GM19468 (cell line): Measurements from ENCODE around the gene IARS2.

ENCODE experiments used
- ATAC-seq: cut with Tn5 transposase; IDR thresholded peaks from one replicate; pipeline ENCODE4 v1.9.1; 2021; ENCODE audit warnings: mild to moderate bottlenecking, moderate library complexity, moderate number of reproducible peaks; ENCODE audit not compliant: unreplicated experiment; ENCODE audit errors: extremely low read depth

The IARS2 gene

DNA sequence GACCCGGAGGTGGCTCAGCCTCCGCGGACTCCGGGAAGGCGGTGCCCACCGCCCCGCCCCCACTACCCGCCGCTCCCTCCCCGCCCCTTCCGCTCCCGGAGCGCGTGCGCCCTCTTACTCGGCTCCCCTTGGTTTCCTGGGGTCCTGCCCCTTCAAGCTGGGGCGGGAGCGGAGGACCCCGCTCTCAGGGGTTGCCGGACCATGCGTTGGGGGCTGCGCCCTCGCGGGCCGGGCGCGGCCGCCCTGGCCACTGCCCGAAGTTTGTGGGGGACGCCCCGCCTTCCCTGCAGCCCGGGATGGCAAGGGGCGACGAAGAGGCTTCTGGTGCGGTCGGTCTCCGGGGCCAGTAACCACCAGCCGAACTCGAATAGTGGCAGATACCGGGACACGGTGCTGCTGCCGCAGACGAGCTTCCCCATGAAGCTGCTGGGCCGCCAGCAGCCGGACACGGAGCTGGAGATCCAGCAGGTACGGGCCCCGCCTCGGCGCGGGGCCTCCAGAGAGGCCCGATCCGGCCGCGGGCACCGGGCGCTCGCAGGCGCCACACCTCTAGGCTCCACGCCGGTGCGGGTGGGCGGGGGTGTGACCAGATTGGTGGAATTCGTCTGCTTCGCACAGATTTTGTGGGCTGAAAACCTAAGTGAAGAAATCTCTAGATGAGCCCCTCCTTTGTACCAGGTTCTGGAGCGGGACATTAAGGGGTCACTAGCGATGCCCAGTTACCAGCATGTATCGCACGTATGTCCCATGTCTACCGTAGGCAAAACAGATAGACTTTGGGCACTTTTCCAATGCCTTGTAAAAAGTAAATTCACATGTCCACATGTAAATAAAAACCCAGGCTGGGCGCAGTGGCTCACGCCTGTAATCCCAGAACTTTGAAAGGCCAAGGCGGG lies at the start of gene IARS2:
Gene IARS2 (plus strand): TSS at position 117 of the 896 bp plus-strand sequence. CDS start 85 bp downstream, at position 202.
- peak; percentile 40 for ATAC-seq

DNA sequence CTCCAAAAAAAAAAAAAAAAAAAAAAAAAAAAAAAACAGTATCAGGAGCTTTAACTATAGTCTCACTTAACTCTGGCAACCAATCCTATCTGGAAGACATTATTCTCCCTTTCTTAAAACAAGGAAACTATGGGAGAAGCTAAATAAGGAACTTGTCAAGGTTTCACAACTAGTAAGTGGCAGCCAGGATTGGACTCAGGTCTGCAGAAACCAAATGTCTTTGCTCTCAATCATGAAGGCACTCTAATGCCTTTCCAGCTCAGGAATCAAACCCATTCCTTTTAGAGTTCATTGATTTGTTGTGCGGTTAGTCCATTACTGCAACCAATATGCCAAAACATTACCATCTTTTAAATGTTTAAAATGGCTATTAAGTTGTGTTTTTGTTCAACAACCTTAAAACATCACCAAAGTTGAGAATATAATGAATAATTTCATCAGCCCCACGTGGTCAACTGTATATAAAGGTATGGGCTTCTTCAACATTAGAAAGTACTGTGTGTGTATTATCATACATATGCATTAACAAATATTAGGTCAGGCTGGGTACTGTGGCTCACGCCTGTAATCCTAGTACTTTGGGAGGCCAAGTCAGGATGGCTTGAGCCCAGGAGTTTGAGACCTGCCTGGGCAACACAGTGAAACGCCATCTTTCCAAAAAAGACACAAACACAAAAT lies 49.1 kb upstream of the IARS2 start:
- ATAC-seq, result no peak

DNA sequence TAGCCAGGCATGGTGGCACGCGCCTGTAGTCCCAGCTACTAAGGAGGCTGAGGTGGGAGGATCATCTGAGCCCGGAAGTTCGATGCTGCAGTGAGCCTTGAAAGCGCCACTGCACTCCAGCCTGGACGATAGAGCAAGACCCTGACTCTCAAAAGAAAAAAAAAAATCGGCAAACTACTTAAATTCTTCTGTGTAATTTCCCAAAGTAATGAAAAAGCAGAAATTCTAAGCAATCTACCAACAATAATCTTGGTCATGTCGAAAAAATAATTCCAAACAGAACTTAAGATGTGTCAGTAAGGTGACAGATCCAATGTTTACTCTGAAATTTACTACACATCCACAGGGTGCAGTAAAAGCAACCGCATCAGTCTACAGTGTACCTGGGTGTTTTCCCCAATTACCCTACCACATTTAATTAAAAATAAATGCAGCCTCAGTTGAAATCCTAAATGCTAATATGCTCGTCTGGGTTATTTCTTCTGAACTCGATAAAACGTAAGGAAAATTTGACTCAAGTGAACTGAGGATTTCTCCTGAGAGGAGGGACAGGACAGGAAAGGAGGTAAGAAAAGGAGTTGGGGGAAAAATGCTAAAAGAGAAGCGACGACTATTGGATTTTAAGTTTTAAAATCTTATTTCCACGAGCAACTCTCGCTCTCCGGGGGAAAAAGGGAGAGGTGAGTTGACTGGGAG lies 48.4 kb upstream of the IARS2 start:
- no peak for ATAC-seq

DNA sequence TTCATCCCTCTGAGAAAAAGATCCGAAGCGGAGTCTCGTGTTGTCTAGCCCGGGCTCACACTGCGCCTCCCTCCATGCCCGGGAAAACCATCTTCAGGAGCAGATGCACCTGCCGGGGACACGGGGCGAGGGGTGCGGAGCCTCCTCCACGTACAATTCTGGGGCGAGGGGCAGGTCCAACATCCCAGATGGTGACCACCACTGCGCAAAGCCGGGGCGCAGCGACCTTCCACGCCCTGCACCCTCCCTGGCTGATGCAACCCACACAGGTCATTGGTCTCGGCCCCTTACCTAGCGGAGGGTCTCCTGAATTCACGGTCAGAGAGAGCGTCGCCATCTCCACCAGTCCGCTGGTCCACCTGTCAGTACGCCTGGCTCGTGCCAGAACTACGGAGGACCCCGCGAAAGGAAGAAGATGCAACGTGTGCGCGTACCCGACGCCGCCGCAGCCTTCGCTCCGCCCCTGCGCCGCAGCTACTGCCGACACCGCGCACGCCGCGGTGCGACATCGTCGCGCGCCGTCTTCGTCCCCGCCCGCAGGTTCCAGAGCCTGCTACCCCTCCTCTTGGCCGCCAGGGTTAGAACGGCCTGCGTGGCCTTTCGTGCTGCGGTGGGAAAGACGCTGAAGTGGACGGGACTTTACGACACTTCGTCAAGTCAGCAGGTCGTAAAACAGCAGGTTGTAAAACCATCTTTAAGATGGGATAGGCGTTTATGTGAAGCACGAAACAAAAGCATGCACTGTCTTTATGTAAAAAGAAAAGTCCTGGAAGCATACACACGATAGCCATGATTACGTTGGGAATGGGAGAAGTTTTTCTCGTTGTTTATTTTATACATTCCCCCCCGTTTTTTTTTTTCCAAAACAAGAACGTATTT lies 47.6 kb upstream of the IARS2 start, which contains the start of gene EPRS1:
Gene EPRS1 (minus strand): TSS at position 454 of the 879 bp plus-strand sequence. CDS start 117 bp downstream, at position 337.
- ATAC-seq, result peak; percentile 99

DNA sequence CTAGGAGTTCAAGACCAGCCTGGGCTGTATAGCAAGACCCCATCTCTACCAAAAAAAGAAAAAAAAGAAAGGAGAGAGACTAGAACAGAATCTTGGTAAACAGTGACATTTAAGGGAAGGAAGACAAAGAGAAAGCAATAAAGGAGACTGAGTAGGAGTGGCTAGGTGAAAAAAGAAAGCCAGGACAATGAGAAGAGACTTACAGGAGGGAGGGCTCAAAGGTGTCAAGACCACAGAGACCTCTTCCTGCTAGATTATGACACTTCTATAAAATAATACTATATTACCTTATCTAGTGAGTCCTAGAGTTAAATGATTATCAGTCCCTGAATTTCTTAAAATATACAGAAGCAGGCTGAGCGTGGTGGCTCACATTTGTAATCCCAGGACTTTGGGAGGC lies 37.6 kb upstream of the IARS2 start:
- no peak for ATAC-seq

DNA sequence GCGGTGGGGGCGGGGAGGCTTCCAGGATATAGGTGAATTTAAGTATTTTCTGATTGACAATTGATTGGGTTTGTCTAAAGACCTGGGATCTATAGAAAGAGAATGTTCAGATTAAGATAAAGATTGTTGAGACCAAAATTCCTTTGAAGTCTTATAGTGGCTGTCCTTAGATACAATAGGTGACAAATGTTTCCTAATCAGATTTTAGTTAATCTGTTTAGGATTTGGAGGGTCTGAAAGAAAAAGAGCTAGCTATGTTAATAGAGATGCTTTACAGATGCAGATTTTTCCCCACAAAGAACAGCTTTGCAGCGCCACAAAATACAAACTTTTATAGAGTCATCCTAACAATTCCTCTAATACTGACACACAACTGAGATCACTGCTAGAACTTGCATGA lies 33.1 kb upstream of the IARS2 start:
- no peak for ATAC-seq

DNA sequence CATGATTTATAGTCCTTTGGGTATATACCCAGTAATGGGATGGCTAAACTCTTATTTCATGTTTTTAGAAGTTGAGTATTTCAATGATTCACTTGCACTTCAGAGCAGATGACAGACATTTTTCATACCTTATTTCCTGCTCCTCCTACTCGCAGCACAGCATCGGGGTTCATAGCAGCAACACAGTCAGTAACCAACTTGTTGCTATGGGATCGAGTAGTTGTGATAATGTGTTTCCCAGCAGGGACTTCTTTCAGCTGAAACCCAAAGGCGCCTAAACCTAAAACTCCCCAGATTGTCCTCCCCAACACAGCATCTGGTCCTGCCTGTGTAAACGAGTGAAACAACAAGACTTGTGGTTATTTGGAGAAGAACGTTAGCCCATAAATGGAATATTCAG lies 31.3 kb upstream of the IARS2 start:
- no peak for ATAC-seq

DNA sequence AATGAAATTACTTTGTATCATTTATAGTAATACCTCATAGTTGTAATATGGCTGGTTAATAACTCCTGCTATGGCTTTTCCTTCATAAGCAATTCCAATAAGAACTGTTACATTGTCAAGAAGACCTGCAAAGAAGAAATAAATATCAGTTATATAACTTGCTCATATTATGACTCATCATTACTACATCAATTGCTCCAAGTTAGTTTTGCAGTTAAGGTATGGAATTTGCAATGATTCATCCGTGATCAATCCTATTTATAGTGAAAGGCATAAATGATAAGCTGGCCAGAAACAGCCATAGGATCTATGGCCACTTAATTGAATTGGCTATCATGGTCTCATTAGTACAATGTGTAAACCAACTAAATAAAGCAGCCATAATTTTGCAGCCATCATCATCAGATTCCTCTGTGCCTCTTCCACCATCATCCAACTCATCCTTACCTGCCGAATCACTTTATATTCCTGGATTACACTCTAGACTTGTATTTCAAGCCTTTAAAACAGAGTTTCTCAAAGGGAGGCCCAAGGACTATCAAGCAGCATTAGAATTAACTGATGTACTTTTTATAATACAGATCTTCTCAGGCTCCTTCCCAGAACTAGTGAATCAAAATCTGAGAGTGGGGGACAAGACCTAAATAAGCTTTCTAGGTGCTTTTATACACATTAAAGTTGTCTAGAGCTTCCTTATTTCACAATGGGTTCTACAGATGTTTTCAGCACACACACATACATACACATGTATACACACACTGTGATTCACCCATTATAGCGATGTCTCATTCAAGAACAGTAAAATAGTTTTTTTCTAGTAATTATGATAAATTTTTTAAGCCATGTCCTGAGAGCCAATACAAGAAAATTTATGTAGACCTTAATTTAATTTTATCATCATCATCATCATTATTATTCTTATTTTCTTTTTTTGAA lies 26.4 kb upstream of the IARS2 start:
- ATAC-seq, result no peak

DNA sequence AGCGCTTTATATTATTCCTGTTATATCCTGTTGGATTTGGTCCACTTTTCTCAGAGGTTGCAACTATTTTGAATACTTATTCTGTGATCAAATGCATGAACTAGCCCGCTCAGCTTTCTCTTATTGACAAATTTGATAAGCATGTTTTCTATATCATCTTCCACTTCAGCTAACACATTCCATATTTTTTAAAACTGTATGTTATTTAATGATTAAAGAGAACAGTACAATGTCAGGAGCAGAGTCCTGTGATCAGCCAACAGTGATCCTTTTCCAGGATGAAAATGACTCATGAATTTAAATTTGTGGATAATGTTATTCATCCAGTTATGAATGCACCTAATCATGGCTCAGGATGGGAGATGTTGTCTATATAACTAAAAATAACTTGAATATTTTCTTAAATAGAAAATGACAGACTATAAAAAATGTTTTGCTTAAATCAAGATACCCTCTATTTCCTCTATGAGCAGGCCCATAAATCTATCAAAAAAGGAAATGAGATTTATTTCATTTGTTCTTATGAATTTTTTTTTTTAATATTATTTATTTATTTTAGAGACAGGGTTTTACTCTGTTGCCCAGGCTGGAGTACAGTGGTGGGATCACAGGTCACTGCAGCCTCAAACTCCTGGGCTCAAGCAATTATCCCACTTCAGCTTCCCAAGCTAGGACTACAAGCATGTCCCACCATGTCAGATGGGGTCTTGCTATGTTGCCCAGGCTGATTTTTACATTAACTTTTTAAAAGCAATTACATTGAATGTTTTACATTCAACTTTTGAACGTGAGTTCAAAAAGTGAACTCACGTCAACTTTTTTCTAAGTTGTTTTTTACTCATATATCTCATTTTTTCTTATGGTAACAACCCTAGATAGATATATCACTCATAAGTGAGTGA lies 16.8 kb upstream of the IARS2 start:
- no peak for ATAC-seq

DNA sequence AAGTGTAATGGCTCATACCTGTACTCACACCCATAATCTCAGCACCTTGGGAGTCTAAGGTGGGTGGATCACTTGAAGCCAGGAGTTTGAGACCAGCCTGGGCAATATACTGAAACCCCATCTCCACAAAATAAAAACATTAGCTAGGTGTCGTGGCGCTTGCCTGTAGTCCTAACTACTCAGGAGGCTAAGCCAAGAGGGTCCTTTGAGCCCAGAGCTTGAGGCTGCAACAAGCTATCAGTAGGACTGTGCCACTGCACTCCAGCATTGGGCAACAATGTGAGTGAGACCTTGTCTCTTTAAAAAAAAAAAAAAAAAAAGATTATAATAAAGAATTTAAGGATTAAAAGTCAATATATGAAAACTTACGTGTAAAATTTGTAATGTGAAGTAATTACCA lies 16.0 kb upstream of the IARS2 start:
- ATAC-seq, result no peak

DNA sequence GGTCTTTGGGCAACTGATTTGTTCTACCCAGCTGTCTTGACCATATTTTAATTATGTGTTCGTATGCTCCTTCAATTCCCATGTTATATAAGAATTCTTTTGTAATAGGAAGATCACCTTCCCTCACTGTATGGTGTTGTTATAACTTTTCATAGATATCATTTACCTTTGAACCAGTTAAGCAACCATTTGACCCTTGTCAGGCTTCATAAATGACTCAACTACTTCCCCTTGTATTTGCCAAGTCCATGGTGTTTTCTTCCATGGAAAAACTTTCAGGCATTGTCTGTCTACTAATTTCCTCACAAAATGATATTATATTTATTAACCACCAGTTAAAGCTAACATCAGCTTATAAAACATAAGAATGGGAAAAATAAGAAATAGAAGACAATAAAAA lies 9.5 kb upstream of the IARS2 start:
- no peak for ATAC-seq

DNA sequence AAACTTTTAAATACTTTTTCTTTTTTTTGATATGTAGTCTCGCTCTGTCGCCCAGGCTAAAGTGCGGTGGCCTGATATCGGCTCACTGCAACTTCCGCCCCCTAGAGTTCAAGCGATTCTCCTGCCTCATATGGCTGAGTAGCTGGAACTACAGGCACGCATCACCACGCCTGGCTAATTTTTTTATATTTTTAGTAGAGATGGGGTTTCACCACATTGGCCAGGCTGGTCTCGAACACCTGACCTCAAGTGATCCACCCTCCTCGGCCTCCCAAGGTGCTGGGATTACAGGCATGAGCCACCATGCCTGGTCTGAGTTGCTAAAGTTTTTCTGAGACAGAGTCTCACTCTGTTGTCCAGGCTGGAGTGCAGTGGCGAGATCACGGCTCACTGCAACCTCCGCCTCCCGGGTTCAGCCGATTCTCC lies 7.7 kb upstream of the IARS2 start:
- peak; percentile 21 for ATAC-seq

DNA sequence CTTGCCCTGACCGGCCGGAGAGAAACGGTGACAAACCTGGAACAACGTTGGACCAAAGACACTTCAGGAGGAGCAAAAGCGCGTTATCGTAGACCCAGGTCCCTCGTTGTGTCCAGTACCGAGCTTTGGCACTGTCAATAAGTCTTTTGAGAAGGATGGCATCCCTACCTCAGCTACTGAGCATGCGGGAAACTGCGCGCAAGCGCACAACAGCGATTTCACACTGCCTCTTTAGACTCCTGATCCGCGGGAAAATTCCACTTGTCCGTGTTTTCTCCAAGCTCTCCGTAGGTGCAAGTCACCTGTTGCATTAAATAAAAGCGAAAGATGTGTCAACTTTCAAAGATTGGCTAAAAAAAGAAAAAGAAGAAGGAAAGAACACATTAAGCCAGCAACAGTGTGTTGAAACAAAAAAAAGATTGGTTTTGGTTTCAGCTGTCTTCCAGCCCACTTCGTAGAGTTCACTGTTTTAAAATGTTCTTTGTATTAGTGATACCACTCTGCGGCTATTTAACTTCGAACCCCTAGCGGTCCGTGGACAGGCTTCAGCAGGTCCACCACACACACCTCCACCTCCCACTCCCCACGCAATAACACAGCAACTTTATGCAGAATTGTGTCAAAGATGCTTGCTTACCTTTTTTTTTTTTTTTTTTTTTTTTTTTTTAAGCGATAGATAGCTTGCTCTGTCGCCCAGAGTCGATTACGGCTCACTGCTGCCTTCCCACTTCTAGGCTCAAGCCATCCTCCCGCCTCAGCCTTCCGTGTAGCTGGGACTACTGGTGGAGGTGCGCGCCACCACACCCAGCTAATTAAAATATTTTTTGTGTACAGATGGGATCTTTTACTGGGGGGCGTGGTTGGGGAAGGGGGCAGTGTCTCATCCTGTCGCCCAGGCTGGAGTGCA lies 4.0 kb upstream of the IARS2 start, which contains the start of gene BPNT1:
Gene BPNT1 (minus strand): TSS at position 139 of the 907 bp plus-strand sequence. CDS start 9,942 bp downstream, outside the sequence.
- peak; percentile 46 for ATAC-seq

DNA sequence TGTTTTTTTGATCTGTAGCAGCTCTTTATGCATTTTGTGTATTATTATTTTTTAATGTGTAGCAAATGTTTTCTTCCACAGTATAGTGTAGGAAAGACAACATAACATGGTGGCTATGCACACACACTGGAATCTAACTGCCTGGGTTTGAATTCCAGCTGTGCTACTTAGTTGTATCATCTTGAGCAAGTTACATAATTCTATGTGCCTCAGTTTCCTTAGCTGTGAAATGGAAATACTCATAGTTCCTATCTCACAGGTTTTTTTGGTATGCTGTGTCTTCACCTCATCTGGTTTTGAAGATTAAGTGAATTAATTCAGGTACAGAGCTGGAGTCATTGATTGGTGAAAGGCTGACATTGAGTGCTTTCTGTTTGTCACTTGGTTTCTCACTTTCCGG lies 1.2 kb upstream of the IARS2 start:
- ATAC-seq, result no peak

DNA sequence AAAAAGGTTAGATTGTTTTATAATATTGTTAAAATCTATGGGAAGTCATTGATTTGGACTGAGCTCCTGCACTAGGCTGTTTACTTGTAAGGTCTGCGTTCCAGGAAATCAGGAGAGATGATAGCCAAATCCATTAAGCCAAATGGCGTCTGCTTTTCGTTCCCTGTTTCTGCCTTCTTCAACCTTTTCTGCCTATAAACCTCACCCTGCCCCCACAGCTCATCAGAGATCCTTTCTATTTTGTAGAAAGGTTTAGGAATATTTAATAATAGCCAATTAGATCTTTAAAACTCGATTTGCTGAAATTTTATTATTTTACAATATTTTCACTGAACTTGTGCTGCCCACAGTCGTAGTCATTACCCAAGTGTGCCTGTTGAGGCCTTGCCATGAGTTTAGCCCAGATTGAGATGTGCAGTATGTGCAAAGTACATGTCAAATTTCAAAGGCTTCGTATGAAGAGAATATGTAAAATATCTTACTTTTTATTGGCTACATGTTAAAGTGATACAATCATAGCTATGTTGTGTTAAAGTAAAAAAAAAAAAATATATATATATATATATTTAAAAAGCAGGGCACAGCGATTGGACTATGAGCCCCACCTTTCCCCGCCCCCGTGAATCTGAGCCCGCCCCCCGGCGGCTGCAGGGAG lies 444 bp upstream of the IARS2 start:
- ATAC-seq, result no peak

DNA sequence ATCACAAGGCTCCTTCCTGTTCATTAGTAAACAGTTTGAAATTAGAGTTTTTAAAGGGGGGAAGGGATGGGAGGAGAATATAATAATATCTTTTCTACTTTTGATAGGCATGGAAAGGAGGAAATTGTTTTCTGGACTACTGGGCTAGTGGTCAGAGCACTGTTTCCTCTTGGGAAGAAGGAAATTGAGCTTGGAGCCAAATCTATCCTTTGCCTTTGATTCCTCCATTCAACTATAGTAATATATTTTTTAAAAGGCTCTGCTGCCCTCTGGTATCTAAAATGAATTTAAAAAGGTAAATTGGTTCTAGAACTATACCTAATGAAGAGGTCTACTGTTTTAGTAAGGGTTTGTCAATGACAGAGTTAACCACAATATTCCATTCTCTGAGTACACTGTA lies 5.9 kb downstream of the IARS2 start:
- ATAC-seq, result no peak
